ENCODE data around the gene DNAH17. TPM values are rescaled to one million over a fixed set of nuclear protein-coding genes. Genes with fewer than 3 reads are reported as not detected.

DNAH17 gene
- total RNA-seq, 1 experiment from 2014 or later = 0.13 TPM

DNA sequence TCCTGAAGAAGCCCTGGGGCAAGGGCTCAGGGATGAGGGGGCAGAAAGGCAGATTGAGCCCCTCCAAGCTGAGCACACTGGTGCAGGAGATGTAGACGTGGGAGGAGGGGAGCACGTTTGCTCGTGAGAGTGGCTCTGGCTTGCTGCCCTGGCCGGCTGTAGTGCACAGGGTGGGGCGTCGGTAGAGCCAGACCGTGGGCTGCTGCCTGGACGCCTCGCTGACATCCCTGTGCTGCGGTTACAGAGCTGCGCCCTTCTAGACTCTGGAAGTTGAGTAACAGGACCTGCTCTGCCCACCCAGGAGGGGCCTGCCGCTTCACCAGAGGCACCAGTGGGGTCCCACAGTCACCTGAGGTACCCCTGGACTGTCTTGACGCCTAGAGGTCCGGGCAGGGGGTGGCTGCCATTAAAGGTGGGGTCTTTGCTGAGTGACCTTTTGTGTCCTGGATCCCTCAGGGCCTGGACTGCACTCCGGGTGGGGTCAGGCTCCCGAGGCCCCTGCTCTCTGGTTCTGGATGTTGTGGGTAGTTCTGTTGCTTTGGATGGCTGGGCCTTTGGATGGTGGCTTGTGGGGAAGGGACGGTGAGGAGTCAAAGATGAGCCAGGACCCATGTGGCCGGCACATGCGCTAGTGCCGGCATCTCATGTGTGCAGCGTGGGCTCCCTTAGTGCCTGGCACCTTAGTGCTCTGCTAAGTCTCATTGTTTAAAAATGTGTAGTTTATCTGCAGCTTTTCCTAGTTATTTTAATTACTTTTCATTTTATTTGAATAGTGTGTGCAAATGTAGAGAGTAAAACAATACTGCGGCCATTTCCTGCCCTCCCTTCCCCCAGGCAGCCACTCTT is 157.0 kb downstream of the DNAH17 start:
- DNase-seq = no peak
- peak overlapping the region in 1 of 2 experiments; percentile 27; a peak in 1 of 5 replicates for H3K4me3 Mint-ChIP-seq
- H3K27ac ChIP-seq (ENCODE audit: insufficient read length, low read depth, low read length) = no peak overlapping the region

More for the DNA sequence above, 157.0 kb downstream of the DNAH17 start:
- Histone ChIP-seq H2BK20ac (ENCODE audit: low read depth, low read length, poor library complexity, severe bottlenecking) (no peak overlapping the region), H4K8ac (replicated peaks; ENCODE audit: insufficient read length, low read depth, low read length) (no peak overlapping the region), H4K5ac (ENCODE audit: insufficient read length, low read depth, low read length) (no peak overlapping the region), H2BK5ac (ENCODE audit: insufficient read length, low read length) (no peak overlapping the region), H2BK120ac (ENCODE audit: low read depth, low read length, poor library complexity, severe bottlenecking) (no peak overlapping the region), H3K27me3 (ENCODE audit: insufficient read depth, low read length) (no peaks in the 10 kb centered on the region), H3K79me1 (ENCODE audit: insufficient read depth, low read depth, low read length, poor library complexity, severe bottlenecking) (no peaks in the 10 kb centered on the region), H2AK5ac (ENCODE audit: insufficient read length, low read length) (no peak overlapping the region), H3K9me3 (ENCODE audit: control insufficient read depth, low read depth, low read length) (no peaks in the 10 kb centered on the region), H2BK12ac (ENCODE audit: insufficient read length, low read depth, low read length) (no peak overlapping the region), H3K18ac (ENCODE audit: insufficient read length, low read depth, low read length) (no peak overlapping the region), H4K91ac (ENCODE audit: insufficient read length, low read depth, low read length) (no peak overlapping the region), H3K79me2 (ENCODE audit: insufficient read depth, low read length) (no peaks in the 10 kb centered on the region), H3K14ac (ENCODE audit: insufficient read depth, low read length) (no peak overlapping the region; the same call in 1 of the 2 replicates), H3K9ac (ENCODE audit: extremely low read depth, insufficient read length, low read length) (no peak overlapping the region), H3K4ac (ENCODE audit: low read depth, low read length) (no peak overlapping the region), H2BK15ac (ENCODE audit: low read depth, low read length) (no peak overlapping the region), H3K4me2 (ENCODE audit: insufficient read depth, insufficient read length, low read length) (no peak overlapping the region), H3T11ph (ENCODE audit: low read length) (no peak overlapping the region), H3K56ac (ENCODE audit: insufficient read length, low read depth, low read length) (no peak overlapping the region), H3K23me2 (ENCODE audit: insufficient read length, low read depth, low read length, poor library complexity, severe bottlenecking) (no peaks in the 10 kb centered on the region), H3K23ac (ENCODE audit: insufficient read length, low read depth, low read length) (no peak overlapping the region), H4K20me1 (ENCODE audit: control insufficient read depth, insufficient read depth, insufficient read length) (peaks cover 2% of the 10 kb centered on the region), H3K4me1 (ENCODE audit: insufficient read depth, low read length) (no peaks in the 10 kb centered on the region), H2AFZ (ENCODE audit: low read length) (no peak overlapping the region)
- H3K36me3 Mint-ChIP-seq (ENCODE audit: insufficient read depth in 1 of 3, low read depth in 3 of 3) = peaks cover 28 to 70% (median 64%) of the 10 kb centered on the region in 3 experiments
- H3K4me1 Mint-ChIP-seq = peaks cover 5 to 10% of the 10 kb centered on the region in 2 experiments
- H3K27me3 Mint-ChIP-seq (ENCODE audit: low read depth) = no peaks in the 10 kb centered on the region
- no CpG with 5 or more reads among the region's 22 CpGs for WGBS (ENCODE audit: extremely low coverage, insufficient read length, low lambda C conversion rate)
- TF ChIP-seq, protein P1, sequence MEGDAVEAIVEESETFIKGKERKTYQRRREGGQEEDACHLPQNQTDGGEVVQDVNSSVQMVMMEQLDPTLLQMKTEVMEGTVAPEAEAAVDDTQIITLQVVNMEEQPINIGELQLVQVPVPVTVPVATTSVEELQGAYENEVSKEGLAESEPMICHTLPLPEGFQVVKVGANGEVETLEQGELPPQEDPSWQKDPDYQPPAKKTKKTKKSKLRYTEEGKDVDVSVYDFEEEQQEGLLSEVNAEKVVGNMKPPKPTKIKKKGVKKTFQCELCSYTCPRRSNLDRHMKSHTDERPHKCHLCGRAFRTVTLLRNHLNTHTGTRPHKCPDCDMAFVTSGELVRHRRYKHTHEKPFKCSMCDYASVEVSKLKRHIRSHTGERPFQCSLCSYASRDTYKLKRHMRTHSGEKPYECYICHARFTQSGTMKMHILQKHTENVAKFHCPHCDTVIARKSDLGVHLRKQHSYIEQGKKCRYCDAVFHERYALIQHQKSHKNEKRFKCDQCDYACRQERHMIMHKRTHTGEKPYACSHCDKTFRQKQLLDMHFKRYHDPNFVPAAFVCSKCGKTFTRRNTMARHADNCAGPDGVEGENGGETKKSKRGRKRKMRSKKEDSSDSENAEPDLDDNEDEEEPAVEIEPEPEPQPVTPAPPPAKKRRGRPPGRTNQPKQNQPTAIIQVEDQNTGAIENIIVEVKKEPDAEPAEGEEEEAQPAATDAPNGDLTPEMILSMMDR (conservative IDR thresholded peaks at IDR 0.05) = no peak
- H3K9me3 Mint-ChIP-seq = no peaks in the 10 kb centered on the region
- H3K27ac Mint-ChIP-seq = peak overlapping the region; percentile 16 to 78 (median 20); a peak in 3 of 7 replicates

Measured in H9 (cell line).